Measurements from ENCODE around the gene IL11RA.

DNA sequence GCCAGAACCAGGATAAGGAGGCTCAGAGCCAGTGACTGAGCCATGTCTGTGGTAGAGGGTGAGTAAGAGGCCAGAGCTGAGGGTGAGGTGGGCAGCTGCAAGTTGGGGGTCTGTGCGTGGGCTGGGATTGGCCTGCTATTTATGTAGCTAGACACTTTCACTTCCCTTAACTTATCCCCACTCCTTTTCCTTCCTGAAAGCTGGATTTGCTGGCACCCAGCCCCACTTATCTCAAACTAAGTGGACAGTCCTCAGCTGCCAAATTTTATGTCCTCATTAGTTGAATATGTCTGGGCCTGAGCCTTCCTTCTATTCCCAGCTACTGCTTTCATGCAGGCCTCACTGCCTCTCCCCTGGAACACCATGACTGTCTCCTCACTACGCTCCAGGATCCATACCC is 58.0 kb downstream of the IL11RA start, which contains the start of gene CCL21:
- TF ChIP-seq, protein P1, sequence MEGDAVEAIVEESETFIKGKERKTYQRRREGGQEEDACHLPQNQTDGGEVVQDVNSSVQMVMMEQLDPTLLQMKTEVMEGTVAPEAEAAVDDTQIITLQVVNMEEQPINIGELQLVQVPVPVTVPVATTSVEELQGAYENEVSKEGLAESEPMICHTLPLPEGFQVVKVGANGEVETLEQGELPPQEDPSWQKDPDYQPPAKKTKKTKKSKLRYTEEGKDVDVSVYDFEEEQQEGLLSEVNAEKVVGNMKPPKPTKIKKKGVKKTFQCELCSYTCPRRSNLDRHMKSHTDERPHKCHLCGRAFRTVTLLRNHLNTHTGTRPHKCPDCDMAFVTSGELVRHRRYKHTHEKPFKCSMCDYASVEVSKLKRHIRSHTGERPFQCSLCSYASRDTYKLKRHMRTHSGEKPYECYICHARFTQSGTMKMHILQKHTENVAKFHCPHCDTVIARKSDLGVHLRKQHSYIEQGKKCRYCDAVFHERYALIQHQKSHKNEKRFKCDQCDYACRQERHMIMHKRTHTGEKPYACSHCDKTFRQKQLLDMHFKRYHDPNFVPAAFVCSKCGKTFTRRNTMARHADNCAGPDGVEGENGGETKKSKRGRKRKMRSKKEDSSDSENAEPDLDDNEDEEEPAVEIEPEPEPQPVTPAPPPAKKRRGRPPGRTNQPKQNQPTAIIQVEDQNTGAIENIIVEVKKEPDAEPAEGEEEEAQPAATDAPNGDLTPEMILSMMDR (IDR thresholded peaks at IDR 0.05) = no peak
- no peak for TF ChIP-seq POLR2A (IDR thresholded peaks at IDR 0.05)

Data from right lobe of liver (tissue), 4 donors.